Lung (tissue), 12 donors: ENCODE data around the gene THADA. TPM values are rescaled to one million over a fixed set of nuclear protein-coding genes. Genes with fewer than 3 reads are reported as not detected.
"Not testable (repeated sequence)": the region's sequence is repeated elsewhere in the genome, so short reads cannot be mapped to it uniquely, and the experiment has no call there.

Source experiments
- ATAC-seq: fragments of 200-7000 bp; cut with Tn5 transposase; one replicate; pipeline ENCODE4 v1.9.1; 2020; ENCODE audit warnings: moderate number of reproducible peaks; ENCODE audit not compliant: insufficient read depth, low FRiP score
- DNase-seq, 3 donors: peaks; one replicate each; pipeline ENCODE4 v3.0.0-alpha.2; 2013 to 2017
- H3K27ac ChIP-seq, 2 donors: one replicate each; pipeline ENCODE4 v1.5.1; 2013; ENCODE audit warnings: mild to moderate bottlenecking in 2 of 2, moderate library complexity in 2 of 2, control low read depth in 1 of 2, inconsistent platforms in 1 of 2, low read depth in 1 of 2, low read length in 1 of 2
- H3K27me3 ChIP-seq, 3 donors: one replicate each; pipeline ENCODE4 v1.5.1; 2013; ENCODE audit warnings: low read length in 2 of 3; ENCODE audit not compliant: control insufficient read depth in 3 of 3, insufficient read depth in 3 of 3
- H3K36me3 ChIP-seq, 4 donors: one replicate each; pipeline ENCODE4 v1.5.1; 2013; ENCODE audit warnings: low read length in 4 of 4, mild to moderate bottlenecking in 1 of 4, moderate library complexity in 1 of 4; ENCODE audit not compliant: control insufficient read depth in 4 of 4, insufficient read depth in 4 of 4
- H3K4me1 ChIP-seq, 5 donors: one replicate each; pipeline ENCODE4 v1.5.1; 2013; ENCODE audit warnings: low read length in 5 of 5, mild to moderate bottlenecking in 2 of 5, moderate library complexity in 1 of 5; ENCODE audit not compliant: control insufficient read depth in 5 of 5, insufficient read depth in 5 of 5
- H3K4me3 ChIP-seq: one replicate; pipeline ENCODE4 v1.5.1; 2013; ENCODE audit warnings: mild to moderate bottlenecking, control low read depth, moderate library complexity
- H3K9ac ChIP-seq, 2 donors: one replicate each; pipeline ENCODE4 v1.5.1; 2013; ENCODE audit warnings: low read length in 2 of 2, control low read depth in 1 of 2; ENCODE audit not compliant: insufficient read depth in 1 of 2
- H3K9me3 ChIP-seq, 4 donors: one replicate each; pipeline ENCODE4 v1.5.1; 2013; ENCODE audit warnings: low read length in 3 of 4, mild to moderate bottlenecking in 1 of 4, moderate library complexity in 1 of 4; ENCODE audit not compliant: control insufficient read depth in 4 of 4, insufficient read depth in 3 of 4
- CTCF ChIP-seq: IDR thresholded peaks from 2 replicates; pipeline ENCODE4 v1.5.1; 2012; ENCODE audit warnings: mild to moderate bottlenecking; ENCODE audit errors: control extremely low read depth, extremely low read depth
- WGBS, 2 donors: extraction: QIAGEN DNeasy Blood & Tissue Kit; methylation state at CpG; one replicate each; pipeline ENCODE4 v1.1.7; 2013; 5-methylcytosine and 5-hydroxymethylcytosine counted together
- polyA plus RNA-seq, 2 donors: library from polyadenylated mRNA; stranded (reverse); fragments of 200-250 nt; gene quantifications; one replicate each; pipeline ENCODE4 v1.2.1, GENCODE V29; 2013
- total RNA-seq, 2 donors: library from RNA; depleted of rRNA in 1 of 2; stranded (reverse); fragments of >200 nt in 1 of 2; gene quantifications; one replicate each; pipeline ENCODE4 v1.2.1, GENCODE V29; 2014 to 2021
- donor health status: control.
- donor health status: control.
- donor health status: Bipolar disorder and iron deficiency.
- donor health status: healthy.
- donor health status: DM: yes; HTN: yes; CAD: no.

The THADA gene
- total and polyA plus RNA-seq, 4 donors: 11.3 to 72.5 (median 25.2) TPM

GRCh38 chr2:43284967-43285366 is 310.9 kb downstream of the THADA start:
- WGBS, 2 donors: 97 to 100% methylated on average over 1 of the region's 1 CpG
- H3K4me1 ChIP-seq: peaks cover 0 to 2% (median 0%) of the 10 kb centered on the region in 5 donors
- H3K9ac ChIP-seq: no peak overlapping the region
- peaks cover 13 to 53% (median 26%) of the 10 kb centered on the region in 4 donors for H3K36me3 ChIP-seq
- H3K9me3 ChIP-seq: peaks cover 0 to 8% (median 0%) of the 10 kb centered on the region in 4 donors
- no peak overlapping the region for H3K4me3 ChIP-seq
- H3K27me3 ChIP-seq: no peaks in the 10 kb centered on the region
- no peak for DNase-seq
- ATAC-seq: no peak
- H3K27ac ChIP-seq: no peak overlapping the region
- no peak for TF ChIP-seq CTCF

- peaks cover 13 to 56% (median 26%) of the 10 kb centered on the region in 4 donors for H3K36me3 ChIP-seq
- not testable (repeated sequence) for H3K9ac ChIP-seq
These were observed 311.5 kb downstream of the THADA start for GRCh38 chr2:43284347-43284746.

GRCh38 chr2:43280994-43281393 is 314.8 kb downstream of the THADA start:
- peaks cover 0 to 23% (median 19%) of the 10 kb centered on the region in 5 donors for H3K4me1 ChIP-seq
- H3K9ac ChIP-seq: no peak overlapping the region
- DNase-seq (no peak), ATAC-seq (no peak)
- no peak for TF ChIP-seq CTCF
- H3K27ac ChIP-seq: no peak overlapping the region
- no peak overlapping the region for H3K4me3 ChIP-seq
- peaks cover 0 to 7% (median 0%) of the 10 kb centered on the region in 4 donors for H3K9me3 ChIP-seq
- 98% methylated on average over 2 of the region's 2 CpGs for WGBS, 2 donors
- peaks cover 4 to 45% (median 25%) of the 10 kb centered on the region in 4 donors for H3K36me3 ChIP-seq
- H3K27me3 ChIP-seq: no peaks in the 10 kb centered on the region

More at GRCh38 chr2:43284347-43284746, 311.5 kb downstream of the THADA start:
- 96 to 99% methylated on average over 6 of the region's 6 CpGs for WGBS, 2 donors
- not testable (repeated sequence) for H3K4me3 ChIP-seq, ATAC-seq, H3K4me1 ChIP-seq, DNase-seq, H3K27me3 ChIP-seq, H3K27ac ChIP-seq, H3K9me3 ChIP-seq

- H3K4me3 ChIP-seq: no peak overlapping the region
- no peaks in the 10 kb centered on the region for H3K27me3 ChIP-seq
- H3K4me1 ChIP-seq: peaks cover 0 to 27% (median 20%) of the 10 kb centered on the region in 5 donors
- ATAC-seq (no peak), DNase-seq (no peak)
- 95% methylated on average over 8 of the region's 8 CpGs for WGBS, 2 donors
- no peak overlapping the region for H3K27ac ChIP-seq
- peaks cover 3 to 31% (median 17%) of the 10 kb centered on the region in 4 donors for H3K36me3 ChIP-seq
- peaks cover 0 to 3% (median 0%) of the 10 kb centered on the region in 4 donors for H3K9me3 ChIP-seq
- TF ChIP-seq CTCF: no peak
- no peak overlapping the region for H3K9ac ChIP-seq
These were observed 316.5 kb downstream of the THADA start for GRCh38 chr2:43279317-43279840.
